ENCODE results near the gene TNFRSF1A. TPM values are rescaled to one million over a fixed set of nuclear protein-coding genes. Genes with fewer than 3 reads are reported as not detected.

Gene TNFRSF1A
- total and polyA plus RNA-seq, 2 of the 13 experiments (the other 11 are each of a cell fraction or from before 2014, with no cell fraction given), result 41.5 to 61.2 TPM

- TF ChIP-seq ZNF503 (CRISPR knock-in tag; IDR thresholded peaks at IDR 0.05), result 0 out of 2 replicates have a peak, but pooled peaks have one; percentile 39
- TF ChIP-seq FOXA3 (CRISPR knock-in tag; IDR thresholded peaks at IDR 0.05), result peak; percentile 82
- peak; percentile 25 for TF ChIP-seq SKI (IDR thresholded peaks at IDR 0.05; ENCODE audit: partially characterized antibody)
- TF ChIP-seq ZNF574 (CRISPR knock-in tag; IDR thresholded peaks at IDR 0.05), result no peak
- no peak for TF ChIP-seq ZNF740 (CRISPR knock-in tag; IDR thresholded peaks at IDR 0.05)
- peak; percentile 27; the same call in 1 of the 2 replicates for TF ChIP-seq TCF7 (IDR thresholded peaks at IDR 0.05; ENCODE audit: low read depth)
- TF ChIP-seq LCORL (IDR thresholded peaks at IDR 0.05), result no peak
- peak; percentile 57 for TF ChIP-seq LCORL (CRISPR knock-in tag; IDR thresholded peaks at IDR 0.05)
- TF ChIP-seq MTF1 (CRISPR knock-in tag; IDR thresholded peaks at IDR 0.05), result no peak
- TF ChIP-seq SKIL (CRISPR knock-in tag; IDR thresholded peaks at IDR 0.05; ENCODE audit: borderline replicate concordance), result no peak
- no peak for TF ChIP-seq AGO1 (IDR thresholded peaks at IDR 0.05; ENCODE audit: low read depth, low read length, poor library complexity, severe bottlenecking)
- no peak for TF ChIP-seq REL (CRISPR knock-in tag; conservative IDR thresholded peaks at IDR 0.05)
- no peak for TF ChIP-seq EZH2 (conservative IDR thresholded peaks at IDR 0.05; ENCODE audit: low read depth, low read length)
- no peak for TF ChIP-seq ZNF337 (CRISPR knock-in tag; IDR thresholded peaks at IDR 0.05; ENCODE audit: borderline replicate concordance, low read depth)
- no peak for TF ChIP-seq IKZF5 (CRISPR knock-in tag; IDR thresholded peaks at IDR 0.05)
- no peak for TF ChIP-seq ELF1 (CRISPR knock-in tag; IDR thresholded peaks at IDR 0.05)
- TF ChIP-seq MED13 (CRISPR knock-in tag; IDR thresholded peaks at IDR 0.05), result no peak
Measured at GRCh38 chr12:6294156-6295093, 47.5 kb downstream of the TNFRSF1A start (continued).
